ENCODE data around the gene PRPF38B. TPM values are rescaled to one million over a fixed set of nuclear protein-coding genes. Genes with fewer than 3 reads are reported as not detected.

Gene PRPF38B
- total RNA-seq, 1 experiment from 2014 or later = 50.5 TPM

- H3K36me3 Mint-ChIP-seq = peaks cover 6% of the 10 kb centered on the region
- no peak overlapping the region for H3K27ac Mint-ChIP-seq
- DNase-seq (ENCODE audit: low spot score) (no peak), ATAC-seq (no peak)
- ChIA-PET CTCF (interaction anchor here (0.8 kb wide), 1 partner anchor 44 kb away, joined by 3 read pairs; no protein-coding TSS in a partner anchor), POLR2A (no interaction called here)
- H3K4me3 Mint-ChIP-seq = no peak overlapping the region
- H3K9me3 Mint-ChIP-seq = no peaks in the 10 kb centered on the region
- TF ChIP-seq RORB (CRISPR knock-in tag; IDR thresholded peaks at IDR 0.05) (no peak), GRHL2 (CRISPR knock-in tag; IDR thresholded peaks at IDR 0.05; ENCODE audit: insufficient replicate concordance, severe bottlenecking) (no peak), ZNF396 (CRISPR knock-in tag; IDR thresholded peaks at IDR 0.05; ENCODE audit: borderline replicate concordance) (no peak), ZNF138 (CRISPR knock-in tag; conservative IDR thresholded peaks at IDR 0.05) (no peak), EMX1 (CRISPR knock-in tag; IDR thresholded peaks at IDR 0.05) (no peak), GABPB1 (CRISPR knock-in tag; IDR thresholded peaks at IDR 0.05) (no peak), NR1H2 (CRISPR knock-in tag; IDR thresholded peaks at IDR 0.05) (no peak), ARID4B (CRISPR knock-in tag; IDR thresholded peaks at IDR 0.05; ENCODE audit: borderline replicate concordance) (no peak), CDX4 (CRISPR knock-in tag; IDR thresholded peaks at IDR 0.05; ENCODE audit: borderline replicate concordance) (no peak), HMGXB4 (CRISPR knock-in tag; IDR thresholded peaks at IDR 0.05) (no peak), PRDM15 (CRISPR knock-in tag; IDR thresholded peaks at IDR 0.05) (no peak), SMAD4 (CRISPR knock-in tag; IDR thresholded peaks at IDR 0.05) (no peak), USF1 (CRISPR knock-in tag; IDR thresholded peaks at IDR 0.05) (no peak), FOXP4 (CRISPR knock-in tag; IDR thresholded peaks at IDR 0.05) (no peak), E2F4 (CRISPR knock-in tag; IDR thresholded peaks at IDR 0.05; ENCODE audit: borderline replicate concordance, low read depth) (no peak), TCF7 (CRISPR knock-in tag; IDR thresholded peaks at IDR 0.05; ENCODE audit: low read depth) (no peak)
- H3K4me1 Mint-ChIP-seq = peaks cover 5% of the 10 kb centered on the region
- peaks cover 13% of the 10 kb centered on the region for H3K27me3 Mint-ChIP-seq (ENCODE audit: low read depth)
Measured at GRCh38 chr1:108749081-108749480, 57.0 kb downstream of the PRPF38B start.

Measured in WTC11 (cell line).